GM23338 (cell line): ENCODE measurements around the gene PCBP3. TPM values are rescaled to one million over a fixed set of nuclear protein-coding genes. Genes with fewer than 3 reads are reported as not detected.

Source experiments
- ATAC-seq: fragments of 200-7000 bp; cut with Tn5 transposase; 3 replicates; pipeline ENCODE4 v1.9.1; 2020
- DNase-seq: peaks from one replicate; pipeline ENCODE4 v3.0.0-alpha.2; 2015; ENCODE audit warnings: low spot score
- H2AFZ ChIP-seq: fragments of 200-600 bp; sonication (generic); 2 replicates; pipeline ENCODE4 v1.8.0; 2016; ENCODE audit warnings: antibody characterized with exemption, mild to moderate bottlenecking, moderate library complexity
- H3F3A ChIP-seq: fragments of 200-600 bp; sonication (generic); replicated peaks from 2 replicates; pipeline ENCODE4 v1.8.0; 2017; ENCODE audit warnings: antibody characterized with exemption, mixed run types, low read depth
- H3K27ac ChIP-seq: fragments of 200-600 bp; sonication (generic); 2 replicates; pipeline ENCODE4 v1.6.1; 2016; ENCODE audit warnings: low read depth
- H3K27me3 ChIP-seq: fragments of 200-600 bp; sonication (generic); 2 replicates; pipeline ENCODE4 v1.8.0; 2016; ENCODE audit warnings: mild to moderate bottlenecking, mixed run types, moderate library complexity; ENCODE audit not compliant: insufficient read depth
- H3K36me3 ChIP-seq: fragments of 200-600 bp; sonication (generic); 2 replicates; pipeline ENCODE4 v1.8.0; 2016; ENCODE audit warnings: mild to moderate bottlenecking; ENCODE audit not compliant: insufficient read depth
- H3K4me1 ChIP-seq: fragments of 200-600 bp; sonication (generic); 2 replicates; pipeline ENCODE4 v1.8.0; 2016; ENCODE audit warnings: mild to moderate bottlenecking, moderate library complexity; ENCODE audit not compliant: insufficient read depth
- H3K4me2 ChIP-seq: fragments of 200-600 bp; sonication (generic); 2 replicates; pipeline ENCODE4 v1.7.1; 2017; ENCODE audit warnings: mixed run types
- H3K4me3 ChIP-seq: fragments of 200-600 bp; sonication (generic); 2 replicates; pipeline ENCODE4 v1.6.1; 2016; ENCODE audit warnings: mixed run types
- H3K79me2 ChIP-seq: fragments of 200-600 bp; sonication (generic); replicated peaks from 2 replicates; pipeline ENCODE4 v1.8.0; 2017; ENCODE audit warnings: mild to moderate bottlenecking; ENCODE audit not compliant: insufficient read depth
- H3K9me2 ChIP-seq: fragments of 200-600 bp; sonication (generic); 2 replicates; pipeline ENCODE4 v1.8.0; 2017; ENCODE audit not compliant: insufficient read depth
- H4K20me1 ChIP-seq: fragments of 200-600 bp; sonication (generic); replicated peaks from 2 replicates; pipeline ENCODE4 v1.8.0; 2017; ENCODE audit warnings: mild to moderate bottlenecking; ENCODE audit not compliant: insufficient read depth
- H3K27ac Mint-ChIP-seq: 2 replicates; pipeline ENCODE4 v1.8.0; 2020; ENCODE audit warnings: inconsistent platforms, mild to moderate bottlenecking, moderate library complexity, mixed read lengths
- H3K27me3 Mint-ChIP-seq: 3 replicates; pipeline ENCODE4 v1.8.0; 2022; ENCODE audit warnings: low read depth, mild to moderate bottlenecking, moderate library complexity, mixed read lengths, inconsistent platforms; ENCODE audit not compliant: insufficient read depth, poor library complexity
- H3K36me3 Mint-ChIP-seq: 3 replicates; pipeline ENCODE4 v1.8.0; 2021; ENCODE audit warnings: low read depth, mild to moderate bottlenecking, inconsistent platforms, moderate library complexity, mixed read lengths
- H3K4me1 Mint-ChIP-seq: 3 replicates; pipeline ENCODE4 v1.8.0; 2020; ENCODE audit warnings: mild to moderate bottlenecking, inconsistent platforms, mixed read lengths
- H3K4me3 Mint-ChIP-seq: 3 replicates; pipeline ENCODE4 v1.8.0; 2021; ENCODE audit warnings: moderate library complexity, mild to moderate bottlenecking, inconsistent platforms, mixed read lengths
- H3K9me3 Mint-ChIP-seq: 3 replicates; pipeline ENCODE4 v1.8.0; 2020; ENCODE audit warnings: moderate library complexity, mild to moderate bottlenecking, inconsistent platforms, mixed read lengths
- CREB1 ChIP-seq: fragments of 250-450 bp; sonication (Bioruptor Pico); IDR thresholded peaks from 2 replicates; pipeline ENCODE4 v1.5.0; 2020; ENCODE audit warnings: low read depth, mild to moderate bottlenecking, moderate library complexity
- CTCF ChIP-seq, 2 experiments: fragments of 200-600 bp in 1 of 2; sonication (generic) in 1 of 2; conservative IDR thresholded peaks; 2 replicates each; pipeline versions ENCODE4 v1.5.1 to v1.6.1; 2016 to 2017; ENCODE audit warnings: antibody characterized with exemption in 2 of 2, low read depth in 2 of 2, mild to moderate bottlenecking in 2 of 2, moderate library complexity in 1 of 2
- ETS1 ChIP-seq: IDR thresholded peaks from 2 replicates; pipeline ENCODE4 v1.6.1; 2016; ENCODE audit warnings: antibody characterized with exemption
- EZH2phosphoT487 ChIP-seq: fragments of 200-600 bp; sonication (generic); IDR thresholded peaks from one replicate; pipeline ENCODE4 v1.8.1; 2018; ENCODE audit warnings: antibody characterized with exemption; ENCODE audit not compliant: unreplicated experiment
- POLR2AphosphoS5 ChIP-seq: IDR thresholded peaks from 2 replicates; pipeline ENCODE4 v1.6.1; 2016; ENCODE audit warnings: antibody characterized with exemption, low read depth
- REST ChIP-seq: IDR thresholded peaks from one replicate; pipeline ENCODE4 v1.6.1; 2018; ENCODE audit warnings: antibody characterized with exemption; ENCODE audit not compliant: unreplicated experiment
- STAT1 ChIP-seq: IDR thresholded peaks from one replicate; pipeline ENCODE4 v1.6.1; 2016; ENCODE audit warnings: antibody characterized with exemption; ENCODE audit not compliant: unreplicated experiment
- ZNF114 ChIP-seq: fragments of 250-450 bp; sonication (Bioruptor Pico); IDR thresholded peaks from 2 replicates; pipeline ENCODE4 v1.5.0; 2020; ENCODE audit warnings: mild to moderate bottlenecking, moderate library complexity
- ZNF462 ChIP-seq: fragments of 250-450 bp; sonication (Bioruptor Pico); IDR thresholded peaks from 2 replicates; pipeline ENCODE4 v1.5.0; 2020; ENCODE audit warnings: mild to moderate bottlenecking, moderate library complexity
- polyA plus RNA-seq: library from polyadenylated mRNA; unstranded; fragments of >200 nt; fragmentation: Nextera tagmentation; extraction: Ambion mirVana; gene quantifications from 2 replicates; pipeline ENCODE4 v1.2.1, GENCODE V29; 2016
- total RNA-seq: library from RNA; depleted of rRNA; stranded (reverse); fragments of >200 nt; shearing (Covaris generic); gene quantifications from 2 replicates; pipeline ENCODE4 v1.2.3, GENCODE V29; 2014

Gene PCBP3
- total and polyA plus RNA-seq, 2 experiments from 2014 or later = 7.1 to 9.1 TPM

GRCh38 chr21:45891388-45892155, 248.0 kb downstream of the PCBP3 start:
- no peaks in the 10 kb centered on the region for H3K4me1 ChIP-seq
- H3K27me3 ChIP-seq = no peaks in the 10 kb centered on the region
- peaks cover 2% of the 10 kb centered on the region; the same call in 1 of the 3 replicates for H3K4me1 Mint-ChIP-seq
- no peaks in the 10 kb centered on the region for H4K20me1 ChIP-seq
- no peaks in the 10 kb centered on the region for H3K79me2 ChIP-seq
- no peak overlapping the region for H3K27ac ChIP-seq
- no peaks in the 10 kb centered on the region for H3K36me3 ChIP-seq
- no peak overlapping the region for H3K4me3 Mint-ChIP-seq
- no peaks in the 10 kb centered on the region for H3K9me2 ChIP-seq
- ATAC-seq (no peak), DNase-seq (no peak)
- H3K4me3 ChIP-seq = no peak overlapping the region
- no peak overlapping the region for H3K4me2 ChIP-seq
- no peak overlapping the region for H3K27ac Mint-ChIP-seq
- H3K36me3 Mint-ChIP-seq = no peaks in the 10 kb centered on the region; the same call in 2 of the 3 replicates
- no peak overlapping the region for H2AFZ ChIP-seq
- H3K27me3 Mint-ChIP-seq = peaks cover 10% of the 10 kb centered on the region
- H3F3A ChIP-seq = no peaks in the 10 kb centered on the region
- H3K9me3 Mint-ChIP-seq = no peaks in the 10 kb centered on the region
- no peak for TF ChIP-seq STAT1
- no peak for TF ChIP-seq ETS1
- TF ChIP-seq REST = no peak
- no peak for TF ChIP-seq CTCF (conservative IDR thresholded peaks at IDR 0.05; ENCODE audit: low read depth in 2 of 2)
- no peak for TF ChIP-seq CREB1 (CRISPR knock-in tag)
- TF ChIP-seq ZNF114 (CRISPR knock-in tag) = no peak
- TF ChIP-seq ZNF462 (CRISPR knock-in tag) = no peak
- TF ChIP-seq EZH2phosphoT487 = no peak
- no peak for TF ChIP-seq POLR2AphosphoS5
